ENCODE data around the gene PEAK1. TPM values are rescaled to one million over a fixed set of nuclear protein-coding genes. Genes with fewer than 3 reads are reported as not detected.
"Not testable (repeated sequence)": the region's sequence is repeated elsewhere in the genome, so short reads cannot be mapped to it uniquely, and the experiment has no call there.

The PEAK1 gene
- total RNA-seq, 1 donor from 2014 or later, result 125 TPM

DNA sequence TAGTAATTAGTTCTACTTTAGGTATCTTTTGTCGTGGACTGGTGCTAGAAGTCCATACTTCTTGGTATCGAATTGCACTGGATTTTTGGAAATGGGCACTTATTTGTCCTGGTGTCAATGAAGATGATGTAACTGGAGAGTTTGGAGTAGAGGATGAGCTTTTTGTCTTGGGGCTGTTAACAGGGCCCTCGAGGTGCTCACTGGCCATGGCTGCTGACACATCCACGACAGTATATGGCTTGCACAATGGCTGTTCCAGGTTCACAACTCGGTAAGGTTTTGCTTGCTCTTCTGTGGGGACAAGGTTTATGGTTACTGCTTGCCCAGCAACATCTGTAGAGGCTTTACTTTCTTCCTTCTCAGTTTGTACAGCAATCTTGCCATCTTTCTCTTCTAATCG lies 239.6 kb downstream of the PEAK1 start:
- H3K27ac Mint-ChIP-seq (ENCODE audit: unreplicated experiment), result no peak overlapping the region
- DNase-seq (ENCODE audit: extremely low spot score, unreplicated experiment), result no peak
- TF ChIP-seq, protein P1, sequence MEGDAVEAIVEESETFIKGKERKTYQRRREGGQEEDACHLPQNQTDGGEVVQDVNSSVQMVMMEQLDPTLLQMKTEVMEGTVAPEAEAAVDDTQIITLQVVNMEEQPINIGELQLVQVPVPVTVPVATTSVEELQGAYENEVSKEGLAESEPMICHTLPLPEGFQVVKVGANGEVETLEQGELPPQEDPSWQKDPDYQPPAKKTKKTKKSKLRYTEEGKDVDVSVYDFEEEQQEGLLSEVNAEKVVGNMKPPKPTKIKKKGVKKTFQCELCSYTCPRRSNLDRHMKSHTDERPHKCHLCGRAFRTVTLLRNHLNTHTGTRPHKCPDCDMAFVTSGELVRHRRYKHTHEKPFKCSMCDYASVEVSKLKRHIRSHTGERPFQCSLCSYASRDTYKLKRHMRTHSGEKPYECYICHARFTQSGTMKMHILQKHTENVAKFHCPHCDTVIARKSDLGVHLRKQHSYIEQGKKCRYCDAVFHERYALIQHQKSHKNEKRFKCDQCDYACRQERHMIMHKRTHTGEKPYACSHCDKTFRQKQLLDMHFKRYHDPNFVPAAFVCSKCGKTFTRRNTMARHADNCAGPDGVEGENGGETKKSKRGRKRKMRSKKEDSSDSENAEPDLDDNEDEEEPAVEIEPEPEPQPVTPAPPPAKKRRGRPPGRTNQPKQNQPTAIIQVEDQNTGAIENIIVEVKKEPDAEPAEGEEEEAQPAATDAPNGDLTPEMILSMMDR (IDR thresholded peaks at IDR 0.05), result no peak
- peaks cover 8% of the 10 kb centered on the region for H3K4me1 Mint-ChIP-seq (ENCODE audit: unreplicated experiment)
- H3K27me3 Mint-ChIP-seq (ENCODE audit: unreplicated experiment), result no peaks in the 10 kb centered on the region
- no peak overlapping the region for H3K4me3 Mint-ChIP-seq (ENCODE audit: unreplicated experiment)
- no peaks in the 10 kb centered on the region for H3K9me3 Mint-ChIP-seq (ENCODE audit: unreplicated experiment)
- H3K36me3 Mint-ChIP-seq (ENCODE audit: unreplicated experiment), result peaks cover 42% of the 10 kb centered on the region

DNA sequence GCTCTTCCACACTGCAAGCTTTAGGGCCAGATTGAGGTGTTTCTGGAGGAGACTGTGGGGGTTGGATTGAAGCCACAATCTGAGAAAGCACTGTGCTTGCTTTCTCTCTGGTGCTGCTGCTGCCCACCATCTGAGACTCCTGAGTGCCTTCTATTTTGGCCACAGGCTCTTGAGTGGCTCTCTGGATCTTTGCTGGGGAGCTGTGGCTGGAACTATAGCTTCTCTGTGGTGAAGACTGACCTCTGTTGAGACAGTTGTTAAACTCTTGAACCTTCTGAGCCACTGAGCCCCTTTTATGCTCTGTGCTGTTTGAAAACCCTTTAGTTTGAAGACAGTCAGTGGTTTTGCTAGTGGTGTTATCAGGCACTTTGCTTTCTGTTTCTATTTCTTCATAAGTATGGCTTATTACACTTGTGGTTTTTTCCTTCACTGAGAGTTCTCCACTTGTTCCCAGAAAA lies 240.3 kb downstream of the PEAK1 start:
- H3K27ac Mint-ChIP-seq (ENCODE audit: unreplicated experiment), result no peak overlapping the region
- H3K4me3 Mint-ChIP-seq (ENCODE audit: unreplicated experiment), result no peak overlapping the region
- H3K4me1 Mint-ChIP-seq (ENCODE audit: unreplicated experiment), result peaks cover 6% of the 10 kb centered on the region
- TF ChIP-seq, protein P1 (IDR thresholded peaks at IDR 0.05), result no peak
- H3K9me3 Mint-ChIP-seq (ENCODE audit: unreplicated experiment), result no peaks in the 10 kb centered on the region
- no peak for DNase-seq (ENCODE audit: extremely low spot score, unreplicated experiment)
- peaks cover 43% of the 10 kb centered on the region for H3K36me3 Mint-ChIP-seq (ENCODE audit: unreplicated experiment)
- no peaks in the 10 kb centered on the region for H3K27me3 Mint-ChIP-seq (ENCODE audit: unreplicated experiment)

DNA sequence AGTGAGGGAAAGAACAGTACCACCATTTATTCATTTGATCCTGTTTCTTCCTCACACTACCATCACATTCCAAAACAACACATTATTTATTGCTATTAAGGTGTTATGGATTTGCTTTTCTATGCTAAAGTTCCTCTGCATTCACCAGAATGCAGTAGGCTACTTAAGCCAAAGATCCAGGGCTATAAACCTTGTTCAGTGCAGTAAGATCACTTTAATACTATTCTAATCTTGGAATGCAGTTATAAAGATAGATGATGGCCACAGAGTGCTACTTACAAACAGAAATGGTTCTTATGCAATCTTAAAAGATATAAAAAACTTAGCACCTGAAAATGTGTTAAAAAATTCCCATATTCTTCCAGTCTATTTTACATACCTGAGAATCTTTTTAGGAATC lies 241.5 kb downstream of the PEAK1 start:
- Mint-ChIP-seq H3K9me3 (ENCODE audit: unreplicated experiment) (no peaks in the 10 kb centered on the region), H3K36me3 (ENCODE audit: unreplicated experiment) (peaks cover 44% of the 10 kb centered on the region), H3K27ac (ENCODE audit: unreplicated experiment) (no peak overlapping the region), H3K27me3 (ENCODE audit: unreplicated experiment) (no peaks in the 10 kb centered on the region), H3K4me3 (ENCODE audit: unreplicated experiment) (no peak overlapping the region), H3K4me1 (ENCODE audit: unreplicated experiment) (peaks cover 6% of the 10 kb centered on the region)
- TF ChIP-seq, protein P1 (IDR thresholded peaks at IDR 0.05), result no peak
- DNase-seq (ENCODE audit: extremely low spot score, unreplicated experiment), result no peak

DNA sequence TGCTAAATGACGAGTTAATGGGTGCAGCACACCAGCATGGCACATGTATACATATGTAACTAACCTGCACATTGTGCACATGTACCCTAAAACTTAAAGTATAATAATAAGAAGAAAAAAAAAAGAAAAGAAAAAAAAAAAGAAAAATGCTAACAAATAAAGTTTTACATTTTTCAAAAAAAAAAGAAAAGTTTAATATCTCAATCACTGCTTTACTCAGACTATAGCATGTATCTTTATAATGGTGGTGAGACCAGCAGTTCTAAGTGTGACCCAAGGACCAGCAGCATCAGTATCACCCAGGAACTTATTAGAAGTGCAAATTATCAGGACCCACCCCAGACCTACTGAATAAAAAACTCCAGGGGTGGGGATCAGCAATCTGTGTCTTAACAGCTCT lies 243.8 kb downstream of the PEAK1 start:
- H3K4me1 Mint-ChIP-seq (ENCODE audit: unreplicated experiment); H3K27ac Mint-ChIP-seq (ENCODE audit: unreplicated experiment); H3K9me3 Mint-ChIP-seq (ENCODE audit: unreplicated experiment); H3K4me3 Mint-ChIP-seq (ENCODE audit: unreplicated experiment); H3K27me3 Mint-ChIP-seq (ENCODE audit: unreplicated experiment); DNase-seq (ENCODE audit: extremely low spot score, unreplicated experiment): not testable (repeated sequence)
- H3K36me3 Mint-ChIP-seq (ENCODE audit: unreplicated experiment), result peaks cover 38% of the 10 kb centered on the region

DNA sequence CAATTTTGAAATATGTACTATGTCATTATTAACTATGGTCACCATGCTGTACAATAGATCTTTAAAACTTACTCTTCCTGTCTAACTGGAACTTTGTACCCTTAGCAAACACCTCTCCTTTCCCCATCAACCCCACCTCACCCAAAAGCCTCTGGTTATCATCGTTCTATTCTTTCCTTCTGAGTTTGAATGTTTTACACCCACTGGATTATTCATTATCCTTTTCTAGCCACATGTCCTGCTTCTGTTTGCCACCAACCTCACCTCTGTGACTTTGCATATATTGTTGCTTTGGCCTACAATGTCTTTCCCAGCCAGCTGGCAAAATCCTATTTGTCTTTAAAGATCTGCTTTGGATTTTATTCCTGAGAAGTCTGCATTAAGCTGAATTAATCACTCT lies 246.4 kb downstream of the PEAK1 start:
- Mint-ChIP-seq H3K9me3 (ENCODE audit: unreplicated experiment) (no peaks in the 10 kb centered on the region), H3K27ac (ENCODE audit: unreplicated experiment) (peak overlapping the region; percentile 29), H3K27me3 (ENCODE audit: unreplicated experiment) (no peaks in the 10 kb centered on the region), H3K4me1 (ENCODE audit: unreplicated experiment) (peaks cover 15% of the 10 kb centered on the region), H3K4me3 (ENCODE audit: unreplicated experiment) (no peak overlapping the region), H3K36me3 (ENCODE audit: unreplicated experiment) (peaks cover 19% of the 10 kb centered on the region)
- TF ChIP-seq, protein P1 (IDR thresholded peaks at IDR 0.05), result no peak
- DNase-seq (ENCODE audit: extremely low spot score, unreplicated experiment), result no peak
